GM18508 (cell line): Measurements from ENCODE around the gene DCP1B.
"Not testable (repeated sequence)": the region's sequence is repeated elsewhere in the genome, so short reads cannot be mapped to it uniquely, and the experiment has no call there.

Experiments used
- ATAC-seq: cut with Tn5 transposase; IDR thresholded peaks from one replicate; pipeline ENCODE4 v1.9.1; 2021; ENCODE audit warnings: moderate number of reproducible peaks; ENCODE audit not compliant: insufficient read depth, unreplicated experiment

Gene DCP1B

GRCh38 chr12:1978078-1978862 lies 26.0 kb downstream of the DCP1B start:
- no peak for ATAC-seq

- ATAC-seq = no peak
Observed at GRCh38 chr12:1977588-1977987, 26.7 kb downstream of the DCP1B start.

DNA sequence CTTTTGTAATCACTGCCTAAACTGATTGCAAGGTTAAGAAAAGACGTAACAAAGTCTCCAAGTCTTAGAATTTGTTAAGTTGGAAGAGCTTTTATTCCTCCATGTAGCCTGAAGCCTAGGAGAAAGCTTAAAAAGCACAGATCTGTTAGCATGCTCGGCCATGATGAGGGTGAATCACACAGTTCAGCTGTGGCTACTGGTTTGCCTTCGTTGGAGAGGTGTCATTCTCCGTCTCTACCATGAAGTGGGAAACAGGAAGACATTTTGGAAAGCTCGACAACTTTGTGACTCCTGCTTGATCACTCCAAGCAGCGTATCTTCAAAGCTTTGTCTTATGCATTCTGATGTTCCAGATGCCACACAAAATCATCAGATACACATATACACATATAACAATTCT lies 27.1 kb downstream of the DCP1B start:
- ATAC-seq = no peak

DNA sequence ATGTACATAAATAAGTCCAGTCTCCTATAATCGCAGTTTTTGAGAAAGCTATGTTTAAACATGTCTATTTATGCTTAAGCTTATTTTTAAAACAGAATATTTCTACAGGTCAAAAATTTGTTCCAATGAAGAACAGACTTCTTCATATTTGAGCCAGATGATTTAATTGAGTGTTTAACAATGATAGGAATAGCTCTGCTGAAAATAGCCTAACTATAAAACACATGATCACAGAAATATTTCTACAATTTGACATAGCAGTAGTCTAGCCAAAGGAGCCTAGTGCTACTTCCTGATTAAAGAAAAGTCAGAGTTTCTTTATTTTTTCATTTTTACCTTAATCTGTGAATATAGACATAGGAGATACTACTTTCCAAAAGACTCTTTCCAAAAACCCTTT lies 29.4 kb downstream of the DCP1B start:
- no peak for ATAC-seq

DNA sequence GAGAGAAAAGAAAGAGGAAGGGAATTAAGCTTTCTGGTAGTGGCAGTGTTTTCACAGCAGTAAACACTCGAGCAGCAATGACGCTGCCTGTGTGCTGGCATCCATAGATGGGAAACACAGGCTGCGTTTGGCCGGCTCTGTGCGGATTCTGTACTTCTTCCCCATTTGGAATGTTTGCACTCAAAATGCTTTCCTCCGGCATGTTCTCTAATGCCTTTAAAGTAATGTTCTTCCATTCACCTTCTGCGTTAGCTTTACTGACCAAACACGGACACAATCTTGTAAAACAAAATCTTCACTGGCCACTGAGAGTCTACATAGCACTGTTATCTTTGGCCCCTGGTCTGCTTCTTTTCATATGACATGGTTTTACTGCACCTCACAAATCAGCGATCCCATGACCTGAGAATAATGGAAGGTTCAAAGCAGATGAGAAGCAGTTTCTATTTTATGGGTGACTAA lies 31.4 kb downstream of the DCP1B start:
- ATAC-seq = no peak

GRCh38 chr12:1972260-1972659 lies 32.0 kb downstream of the DCP1B start:
- ATAC-seq = no peak

DNA sequence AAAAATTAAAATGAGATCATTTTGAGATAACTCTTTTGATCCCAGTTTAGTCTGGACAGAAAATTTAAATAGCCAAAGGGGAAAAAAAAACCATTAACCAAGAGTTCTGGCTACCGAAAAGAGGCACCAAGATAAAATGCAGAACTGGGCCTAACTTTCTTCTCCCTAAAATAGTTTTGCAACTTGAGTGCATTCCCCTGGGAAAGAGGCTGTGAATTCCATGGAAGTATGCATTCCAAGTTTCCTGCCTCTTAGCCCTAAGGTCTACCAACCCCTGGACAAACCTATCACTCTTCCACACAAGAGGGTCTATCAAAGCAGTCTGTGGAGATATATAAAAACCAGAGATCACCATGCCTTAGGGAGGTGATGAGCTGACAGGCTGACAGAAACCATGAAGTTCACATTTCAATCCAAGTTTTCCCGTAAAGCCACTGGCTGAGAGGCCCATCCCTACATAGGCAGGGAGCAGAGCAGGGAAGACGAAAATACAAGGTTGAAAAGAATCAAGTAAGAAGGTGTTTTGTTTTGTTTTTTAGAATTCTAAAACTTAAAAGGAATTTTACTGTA lies 33.8 kb downstream of the DCP1B start:
- ATAC-seq = no peak

- ATAC-seq = no peak
Observed at GRCh38 chr12:1966561-1967226, 37.6 kb downstream of the DCP1B start.

DNA sequence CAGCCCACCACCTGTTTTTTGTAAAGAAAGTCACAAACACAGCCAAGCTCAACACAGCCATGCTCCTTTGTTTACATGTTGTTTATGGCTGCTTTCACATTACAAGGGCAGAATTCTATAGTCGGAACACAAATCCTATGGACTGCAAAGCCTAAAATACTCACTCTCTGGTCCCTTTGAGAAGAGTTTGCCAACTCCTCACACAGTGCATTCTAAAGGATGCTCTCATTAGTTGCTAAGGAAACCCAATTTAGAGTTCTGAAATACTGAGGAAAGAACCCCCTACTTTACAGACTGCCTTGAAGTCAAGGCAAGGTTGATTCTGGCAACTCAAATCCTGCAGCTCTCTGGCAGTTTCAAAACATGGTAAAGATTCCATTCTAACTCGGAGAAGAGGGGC lies 38.3 kb downstream of the DCP1B start:
- ATAC-seq = no peak

DNA sequence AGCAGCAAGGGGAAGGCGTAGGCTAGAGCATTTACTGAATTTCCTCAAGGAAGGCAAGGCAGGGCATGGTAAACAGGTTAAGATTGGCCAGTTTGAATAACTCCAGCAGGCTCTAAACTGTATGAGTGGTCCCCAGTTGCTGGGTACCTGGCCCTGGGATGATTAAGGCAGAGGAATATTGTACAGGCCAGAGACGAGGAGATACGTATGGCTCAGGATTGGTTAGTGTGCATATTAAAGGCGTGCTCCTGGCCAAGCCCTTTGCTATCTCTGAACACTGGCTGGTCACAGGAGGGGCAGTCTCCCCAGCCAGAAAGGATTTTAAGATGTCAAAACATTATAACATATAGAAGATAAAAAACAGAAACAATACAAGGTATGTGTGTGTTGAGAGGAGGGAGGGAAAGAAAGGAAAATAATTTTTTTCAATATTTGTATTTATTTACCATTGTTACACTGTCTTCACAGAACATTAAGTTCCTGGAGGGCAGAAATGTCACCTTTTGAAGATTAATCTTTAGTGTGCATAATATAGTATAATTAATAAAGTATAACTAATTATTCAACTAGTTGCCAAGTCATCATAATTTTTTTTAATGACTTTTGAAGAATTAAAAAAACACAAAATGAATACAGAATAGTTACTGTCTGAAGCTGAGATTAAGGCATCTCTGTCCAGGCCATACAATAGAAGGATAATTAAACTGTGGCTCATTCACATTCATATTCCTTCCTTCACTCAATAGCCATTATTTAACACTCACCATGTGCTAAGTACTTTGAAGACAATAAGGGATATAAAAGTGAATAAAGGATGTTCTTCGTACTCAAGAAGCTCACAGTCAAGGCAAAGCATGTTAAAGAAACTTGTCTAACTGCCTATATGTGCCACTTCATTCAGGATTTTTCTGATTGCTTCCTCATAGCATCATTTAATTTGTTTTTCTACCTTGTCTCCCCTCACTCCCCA lies 41.9 kb downstream of the DCP1B start:
- ATAC-seq = no peak

- ATAC-seq = no peak
Observed at GRCh38 chr12:1956716-1957115, 47.5 kb downstream of the DCP1B start.

GRCh38 chr12:1949771-1950470 lies 54.3 kb downstream of the DCP1B start:
- no peak for ATAC-seq

- no peak for ATAC-seq
Observed at GRCh38 chr12:1948883-1949282, 55.4 kb downstream of the DCP1B start.

GRCh38 chr12:1947081-1947480 lies 57.2 kb downstream of the DCP1B start:
- no peak for ATAC-seq

- ATAC-seq = no peak
Observed at GRCh38 chr12:1946296-1946695, 58.0 kb downstream of the DCP1B start.

- not testable (repeated sequence) for ATAC-seq
Observed at GRCh38 chr12:1945502-1945901, 58.8 kb downstream of the DCP1B start.

DNA sequence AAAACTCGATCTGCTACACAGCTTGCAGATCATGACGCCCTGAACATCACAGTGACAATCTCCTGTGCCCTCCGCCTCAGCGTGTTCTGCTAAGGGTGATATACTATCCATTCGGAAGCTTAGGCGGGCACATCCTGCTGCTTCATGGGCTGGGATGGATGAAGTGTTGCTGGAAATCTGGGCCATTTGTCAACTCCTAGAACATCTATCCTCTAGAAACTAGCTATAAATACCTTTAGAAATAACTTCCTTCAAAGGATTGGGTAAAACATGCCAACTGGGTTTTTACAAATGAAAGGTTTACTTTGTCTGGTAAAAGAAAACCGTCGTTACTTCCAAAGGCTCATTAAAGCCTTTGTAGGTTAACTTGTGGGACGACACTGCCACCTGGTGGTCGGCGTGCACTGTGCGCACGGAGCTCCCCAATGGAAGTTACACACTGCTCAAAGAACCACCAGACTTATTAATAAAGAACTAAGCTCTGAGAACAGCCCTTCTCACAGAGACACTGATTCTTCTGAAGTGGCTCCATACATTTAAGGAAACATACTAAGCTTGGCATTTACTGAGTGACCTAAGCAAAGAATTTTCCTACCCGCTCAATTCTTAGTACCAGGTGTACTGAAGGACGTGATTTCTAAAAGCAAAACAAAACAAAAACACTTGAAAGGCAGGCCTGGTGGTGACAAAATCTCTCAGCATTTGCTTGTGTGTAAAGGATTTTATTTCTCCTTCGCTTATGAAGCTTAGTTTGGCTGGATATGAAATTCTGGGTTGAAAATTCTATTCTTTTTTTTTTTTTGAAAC lies 64.3 kb downstream of the DCP1B start:
- no peak for ATAC-seq

DNA sequence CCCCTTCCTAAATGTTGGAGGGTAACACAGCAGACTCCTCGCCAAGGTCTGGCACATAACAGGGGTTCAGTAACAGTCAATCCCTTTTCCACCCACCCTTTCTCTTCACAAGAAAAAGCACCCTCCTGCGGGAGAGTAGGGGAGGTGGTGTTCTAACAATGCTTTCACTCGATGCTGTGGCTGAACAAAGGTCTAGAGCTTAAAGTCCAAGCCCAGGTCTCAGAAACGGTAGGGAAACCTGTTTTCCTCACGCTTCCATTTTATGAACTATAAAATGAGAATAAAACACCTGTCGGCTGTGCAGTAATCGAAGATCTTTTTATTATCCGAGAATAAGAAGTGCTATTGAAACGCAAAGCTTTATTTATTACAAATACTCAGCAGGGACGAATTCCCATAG lies 64.9 kb downstream of the DCP1B start:
- ATAC-seq = no peak
